ENCODE data around the gene FAM200B.

GRCh38 chr4:15690020-15690809, 8.6 kb downstream of the FAM200B start:
- TF ChIP-seq CTCF (IDR thresholded peaks at IDR 0.05) (no peak), POLR2A (IDR thresholded peaks at IDR 0.05) (no peak), POLR2AphosphoS5 (IDR thresholded peaks at IDR 0.05) (no peak)
